Sigmoid colon (tissue), 4 donors: ENCODE results near the gene KIRREL3.

Experiments used
- EP300 ChIP-seq, 4 donors: sonication (generic); formaldehyde crosslinking; IDR thresholded peaks; one replicate each; pipeline ENCODE4 v1.6.1; 2017; ENCODE audit warnings: antibody characterized with exemption in 4 of 4
- POLR2A ChIP-seq, 2 donors: fragments of 450-650 bp; IDR thresholded peaks; one replicate each; pipeline ENCODE4 v1.6.1; 2016; ENCODE audit warnings: antibody characterized with exemption in 2 of 2, mild to moderate bottlenecking in 2 of 2, moderate library complexity in 2 of 2
- POLR2AphosphoS5 ChIP-seq, 4 donors: sonication (generic); formaldehyde crosslinking; IDR thresholded peaks; one replicate each; pipeline ENCODE4 v1.6.1; 2017; ENCODE audit warnings: antibody characterized with exemption in 4 of 4
- TF ChIP-seq, protein P1 (sequence below), 4 experiments: fragments of 450-650 bp in 3 of 4; fragments of 200-600 bp in 1 of 4; IDR thresholded peaks; one replicate each; pipeline ENCODE4 v1.5.1; 2016 to 2019; ENCODE audit warnings: antibody characterized with exemption in 4 of 4, mild to moderate bottlenecking in 3 of 4, moderate library complexity in 2 of 4

DNA sequence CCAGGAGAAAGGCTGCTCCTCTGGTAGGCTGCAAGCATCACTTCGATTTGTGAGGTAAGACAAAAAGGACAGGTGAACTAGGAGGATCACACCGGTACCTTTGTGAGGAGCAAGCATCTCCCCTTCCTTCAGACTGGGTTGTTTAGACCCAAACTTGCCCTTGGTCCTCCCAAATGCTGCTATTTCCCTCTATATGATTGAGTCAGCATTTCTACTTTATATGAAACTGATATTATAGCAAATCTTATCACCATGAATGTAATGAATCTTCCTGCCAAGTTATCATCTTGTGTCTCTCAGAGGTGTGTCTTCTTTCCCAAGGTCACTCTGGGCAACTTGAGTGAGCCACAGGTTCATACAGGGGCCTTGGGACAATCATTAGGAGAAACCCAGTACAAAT is 61.0 kb downstream of the KIRREL3 start:
- TF ChIP-seq, protein P1, sequence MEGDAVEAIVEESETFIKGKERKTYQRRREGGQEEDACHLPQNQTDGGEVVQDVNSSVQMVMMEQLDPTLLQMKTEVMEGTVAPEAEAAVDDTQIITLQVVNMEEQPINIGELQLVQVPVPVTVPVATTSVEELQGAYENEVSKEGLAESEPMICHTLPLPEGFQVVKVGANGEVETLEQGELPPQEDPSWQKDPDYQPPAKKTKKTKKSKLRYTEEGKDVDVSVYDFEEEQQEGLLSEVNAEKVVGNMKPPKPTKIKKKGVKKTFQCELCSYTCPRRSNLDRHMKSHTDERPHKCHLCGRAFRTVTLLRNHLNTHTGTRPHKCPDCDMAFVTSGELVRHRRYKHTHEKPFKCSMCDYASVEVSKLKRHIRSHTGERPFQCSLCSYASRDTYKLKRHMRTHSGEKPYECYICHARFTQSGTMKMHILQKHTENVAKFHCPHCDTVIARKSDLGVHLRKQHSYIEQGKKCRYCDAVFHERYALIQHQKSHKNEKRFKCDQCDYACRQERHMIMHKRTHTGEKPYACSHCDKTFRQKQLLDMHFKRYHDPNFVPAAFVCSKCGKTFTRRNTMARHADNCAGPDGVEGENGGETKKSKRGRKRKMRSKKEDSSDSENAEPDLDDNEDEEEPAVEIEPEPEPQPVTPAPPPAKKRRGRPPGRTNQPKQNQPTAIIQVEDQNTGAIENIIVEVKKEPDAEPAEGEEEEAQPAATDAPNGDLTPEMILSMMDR (IDR thresholded peaks at IDR 0.05) = no peak
- TF ChIP-seq POLR2A (IDR thresholded peaks at IDR 0.05) (no peak), EP300 (IDR thresholded peaks at IDR 0.05) (no peak), POLR2AphosphoS5 (IDR thresholded peaks at IDR 0.05) (no peak)
